GM12801 (cell line): Measurements from ENCODE around the gene RBSN.

ENCODE experiments used
- CTCF ChIP-seq: IDR thresholded peaks from one replicate; pipeline ENCODE4 v1.5.1; 2011; ENCODE audit warnings: control low read depth; ENCODE audit not compliant: insufficient read length; ENCODE audit errors: extremely low read depth

Gene RBSN

DNA sequence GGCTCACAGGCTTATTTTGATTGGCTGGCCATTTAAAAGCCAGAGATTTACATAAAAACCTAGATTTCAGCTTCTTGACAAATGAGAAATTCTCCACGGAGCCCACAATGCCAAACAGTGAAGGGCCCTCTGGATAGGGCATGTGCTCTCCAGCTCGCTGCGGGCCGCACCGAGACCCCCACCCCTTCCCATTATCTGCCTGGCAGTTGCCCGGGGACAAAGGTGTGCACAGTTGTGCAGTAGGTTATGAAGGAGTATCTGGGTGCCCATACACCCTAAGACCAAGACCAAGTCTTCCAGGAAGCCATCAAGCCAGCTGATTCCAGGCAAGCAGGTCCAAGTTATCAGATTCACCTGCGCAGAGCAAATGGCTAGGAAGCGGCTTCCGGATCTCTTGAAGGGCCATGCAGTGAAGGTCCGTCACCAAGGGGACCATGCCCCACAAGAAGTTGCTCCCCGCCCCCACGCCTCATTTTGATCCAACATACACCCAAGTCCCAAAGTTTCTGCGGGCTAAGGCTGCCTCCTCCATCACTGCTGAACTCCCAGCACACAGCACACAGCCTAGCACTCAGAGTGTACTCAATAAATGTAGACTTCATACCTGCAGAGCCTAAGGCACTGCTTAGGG, 35.2 kb downstream of the RBSN start:
- no peak for TF ChIP-seq CTCF

DNA sequence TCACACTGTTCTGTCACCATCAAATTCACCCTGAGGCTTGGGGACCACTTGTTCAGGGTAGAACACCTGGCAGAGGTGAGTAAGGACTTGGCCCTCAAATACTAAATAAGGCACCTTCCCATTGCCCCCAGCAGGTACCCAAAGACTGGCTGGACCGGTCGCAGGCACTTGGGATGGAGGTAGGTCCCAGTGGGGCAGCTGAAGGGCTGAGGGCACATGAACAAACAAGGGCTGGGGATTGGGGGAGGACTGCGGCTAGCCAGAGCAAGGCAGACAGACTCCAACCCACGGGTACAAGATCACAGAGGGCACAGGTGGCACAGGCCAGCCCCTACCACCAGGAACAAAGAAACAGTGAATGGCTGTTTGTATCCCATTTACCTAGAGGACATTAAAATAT, 35.7 kb downstream of the RBSN start:
- no peak for TF ChIP-seq CTCF

GRCh38 chr3:15060029-15060428, 38.9 kb downstream of the RBSN start:
- TF ChIP-seq CTCF, result no peak

DNA sequence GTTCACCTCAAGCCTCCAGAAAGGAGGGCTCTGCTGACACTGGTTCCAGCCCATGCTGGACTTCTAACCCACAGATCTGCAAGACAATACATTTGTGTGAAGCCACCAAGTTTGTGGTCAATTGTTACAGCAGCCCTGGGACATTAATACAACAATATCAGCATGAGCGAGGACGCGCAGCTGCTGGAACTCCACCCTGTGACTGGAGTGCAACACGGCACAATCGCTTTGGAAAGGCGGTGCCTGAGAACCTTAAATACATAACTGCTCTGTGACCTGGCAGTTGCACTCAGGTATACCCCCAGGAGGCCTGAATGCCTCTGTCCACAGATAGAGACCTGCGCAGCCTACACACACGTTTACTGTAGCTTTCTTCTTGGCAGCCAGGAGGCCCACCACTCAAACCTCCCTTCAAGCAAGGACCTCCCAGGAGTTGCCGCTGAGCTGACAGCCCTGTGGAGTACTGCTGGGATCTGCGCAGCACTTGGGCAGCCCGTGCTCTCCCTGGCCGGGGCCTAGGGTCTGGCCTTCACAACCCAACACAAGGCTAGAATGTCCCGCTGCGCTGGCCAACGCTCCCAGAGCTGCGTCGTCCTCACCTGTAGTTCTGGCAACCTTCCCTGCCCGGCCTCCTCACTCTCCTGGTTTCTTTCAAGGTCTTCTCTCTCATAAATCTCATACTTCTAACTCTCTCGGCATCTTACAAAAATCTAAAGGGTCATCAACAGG, 42.1 kb downstream of the RBSN start:
- TF ChIP-seq CTCF, result no peak

DNA sequence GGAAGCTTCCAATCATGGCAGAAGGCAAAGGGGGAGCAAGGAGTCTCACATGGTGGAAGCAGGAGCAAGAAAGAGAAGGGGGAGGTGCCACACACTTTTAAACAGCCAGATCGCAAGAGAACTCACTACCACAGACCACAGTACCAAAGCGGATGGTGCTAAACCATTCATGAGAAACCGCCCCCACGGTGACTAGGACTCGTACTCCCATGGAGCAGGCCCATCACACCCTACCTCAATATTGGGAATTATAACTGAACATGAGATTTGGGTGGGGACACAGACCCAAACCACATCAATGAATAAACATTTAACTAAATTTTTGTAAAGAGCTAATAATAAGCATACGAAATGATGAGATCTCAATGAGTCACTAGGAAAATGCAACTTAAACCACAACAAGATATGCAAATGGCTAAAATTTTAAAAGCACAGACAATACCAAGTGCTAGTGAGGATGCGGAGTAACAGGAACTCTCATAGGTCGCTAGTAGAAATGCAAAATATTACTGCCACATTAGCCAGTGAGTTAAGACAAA, 43.9 kb downstream of the RBSN start:
- no peak for TF ChIP-seq CTCF

GRCh38 chr3:15053541-15053940, 45.4 kb downstream of the RBSN start:
- no peak for TF ChIP-seq CTCF

DNA sequence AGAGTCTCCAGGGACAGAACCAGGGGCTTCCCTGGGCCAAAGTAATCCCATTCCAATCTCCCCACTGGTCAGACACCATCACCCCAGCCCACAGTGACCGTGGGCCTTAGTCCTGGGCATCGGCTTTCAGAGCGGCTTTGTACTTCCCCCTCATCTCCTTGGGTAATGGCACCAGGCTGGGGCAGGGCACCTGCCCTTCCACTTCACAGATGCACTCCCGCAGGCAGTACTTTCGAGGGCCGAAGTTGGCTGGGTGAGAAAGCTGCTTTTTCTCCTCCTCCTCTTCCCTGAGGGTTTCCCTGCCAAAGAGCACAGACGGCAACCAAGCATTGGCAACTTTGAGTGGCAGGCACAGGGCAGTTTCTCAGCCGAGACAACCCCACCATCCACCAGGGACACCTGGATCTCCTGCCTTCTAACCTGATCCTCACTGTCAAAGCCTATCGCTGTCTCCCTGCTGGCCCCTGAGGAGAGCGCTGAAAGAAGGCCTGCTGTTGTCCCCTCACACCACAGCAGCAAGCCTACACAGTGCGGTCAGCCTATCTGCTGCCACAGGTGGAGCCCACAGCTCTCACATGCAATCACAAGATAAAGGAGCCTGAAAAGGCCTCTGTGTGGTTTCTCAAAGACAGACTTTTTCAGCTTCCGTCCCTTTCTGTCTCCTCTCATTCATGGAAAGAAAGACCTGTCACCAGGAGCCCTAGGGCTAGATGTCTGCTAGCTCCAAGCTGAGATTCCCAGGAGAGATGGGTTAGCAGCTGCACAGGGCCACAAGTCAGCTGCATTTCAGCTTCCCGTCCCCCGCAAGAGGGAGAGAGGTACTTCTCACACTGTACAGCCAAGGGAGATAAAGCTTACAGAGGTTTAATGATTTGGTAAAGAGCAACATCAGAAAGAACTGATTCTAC, 46.4 kb downstream of the RBSN start:
- TF ChIP-seq CTCF, result no peak
